Liver (tissue), 9 donors: ENCODE data around the gene PNLIPRP3. TPM values are rescaled to one million over a fixed set of nuclear protein-coding genes. Genes with fewer than 3 reads are reported as not detected.

Source experiments
- DNase-seq: peaks from one replicate; pipeline ENCODE4 v3.0.0-alpha.2; 2017; ENCODE audit warnings: low spot score
- H3K27ac ChIP-seq, 2 donors: one replicate each; pipeline ENCODE4 v1.7.0; 2013; ENCODE audit warnings: inconsistent platforms in 2 of 2, low read length in 2 of 2, control low read depth in 1 of 2, low read depth in 1 of 2, mild to moderate bottlenecking in 1 of 2
- H3K27me3 ChIP-seq, 4 donors: one replicate each; pipeline versions ENCODE4 v1.6.1 to v1.7.0; 2013; ENCODE audit warnings: low read length in 3 of 4, inconsistent platforms in 1 of 4, mild to moderate bottlenecking in 1 of 4, moderate library complexity in 1 of 4; ENCODE audit not compliant: control insufficient read depth in 4 of 4, insufficient read depth in 4 of 4
- H3K36me3 ChIP-seq, 4 donors: one replicate each; pipeline versions ENCODE4 v1.6.1 to v1.7.0; 2013; ENCODE audit warnings: low read length in 3 of 4, mild to moderate bottlenecking in 3 of 4, low read depth in 1 of 4, moderate library complexity in 1 of 4; ENCODE audit not compliant: control insufficient read depth in 4 of 4, insufficient read depth in 3 of 4
- H3K4me1 ChIP-seq, 4 donors: one replicate each; pipeline versions ENCODE4 v1.6.1 to v1.7.0; 2013; ENCODE audit warnings: low read length in 3 of 4, mild to moderate bottlenecking in 3 of 4, moderate library complexity in 1 of 4; ENCODE audit not compliant: control insufficient read depth in 4 of 4, insufficient read depth in 4 of 4
- H3K4me3 ChIP-seq, 3 donors: one replicate each; pipeline versions ENCODE4 v1.6.1 to v1.7.0; 2013; ENCODE audit warnings: low read length in 3 of 3, control low read depth in 1 of 3, low read depth in 1 of 3, mild to moderate bottlenecking in 1 of 3
- H3K9ac ChIP-seq, 2 donors: one replicate each; pipeline ENCODE4 v1.7.0; 2013; ENCODE audit warnings: low read length in 2 of 2, mild to moderate bottlenecking in 2 of 2, moderate library complexity in 2 of 2, control low read depth in 1 of 2, low read depth in 1 of 2
- H3K9me3 ChIP-seq, 4 donors: one replicate each; pipeline versions ENCODE4 v1.6.1 to v1.7.0; 2013; ENCODE audit warnings: low read length in 3 of 4; ENCODE audit not compliant: control insufficient read depth in 4 of 4
- EGR1 ChIP-seq, 2 donors: IDR thresholded peaks; 2 replicates each; pipeline ENCODE4 v1.6.1; 2016 to 2018; ENCODE audit warnings: antibody characterized with exemption in 2 of 2, low read depth in 2 of 2
- FOXA1 ChIP-seq: IDR thresholded peaks from 2 replicates; pipeline ENCODE4 v1.6.1; 2016; ENCODE audit warnings: antibody characterized with exemption
- FOXA2 ChIP-seq: IDR thresholded peaks from 2 replicates; pipeline ENCODE4 v1.6.1; 2016; ENCODE audit warnings: antibody characterized with exemption
- HNF4A ChIP-seq, 2 donors: conservative IDR thresholded peaks; 2 replicates each; pipeline ENCODE4 v1.6.1; 2016; ENCODE audit warnings: antibody characterized with exemption in 2 of 2, mild to moderate bottlenecking in 2 of 2
- JUND ChIP-seq, 2 donors: IDR thresholded peaks; 2 replicates each; pipeline ENCODE4 v1.6.1; 2016; ENCODE audit warnings: antibody characterized with exemption in 2 of 2
- NR2F2 ChIP-seq: IDR thresholded peaks from 2 replicates; pipeline ENCODE4 v1.6.1; 2016; ENCODE audit warnings: antibody characterized with exemption
- RAD21 ChIP-seq, 2 donors: IDR thresholded peaks; 2 replicates each; pipeline ENCODE4 v1.6.1; 2016; ENCODE audit warnings: antibody characterized with exemption in 2 of 2, mild to moderate bottlenecking in 2 of 2
- RXRA ChIP-seq, 2 donors: IDR thresholded peaks; 2 replicates each; pipeline ENCODE4 v1.6.1; 2017 to 2018; ENCODE audit warnings: antibody characterized with exemption in 2 of 2, mild to moderate bottlenecking in 1 of 2
- SP1 ChIP-seq: IDR thresholded peaks from 2 replicates; pipeline ENCODE4 v1.6.1; 2018; ENCODE audit warnings: antibody characterized with exemption, mild to moderate bottlenecking
- TAF1 ChIP-seq: conservative IDR thresholded peaks from 2 replicates; pipeline ENCODE4 v1.6.1; 2016; ENCODE audit warnings: antibody characterized with exemption, mild to moderate bottlenecking
- YY1 ChIP-seq: IDR thresholded peaks from 2 replicates; pipeline ENCODE4 v1.6.1; 2016; ENCODE audit warnings: antibody characterized with exemption, mild to moderate bottlenecking
- whole genome bisulfite sequencing: extraction: QIAGEN DNeasy Blood & Tissue Kit; methylation state at CpG from one replicate; pipeline ENCODE4 v1.1.7; 2013; 5-methylcytosine and 5-hydroxymethylcytosine counted together
- polyA plus RNA-seq, 2 donors: library from polyadenylated mRNA; stranded (reverse) in 1 of 2; unstranded in 1 of 2; fragments of 200-250 nt in 1 of 2; fragments of >200 nt in 1 of 2; fragmentation: Nextera tagmentation in 1 of 2; extraction: Ambion mirVana in 1 of 2; gene quantifications; one replicate each; pipeline versions ENCODE4 v1.2.1 to v1.2.3, GENCODE V29; 2013 to 2015
- total RNA-seq, 2 donors: library from RNA; depleted of rRNA; stranded (reverse); fragments of >200 nt; gene quantifications; one replicate each; pipeline ENCODE4 v1.2.3, GENCODE V29; 2014
- TF ChIP-seq, protein P1 (sequence below): IDR thresholded peaks from 2 replicates; pipeline ENCODE4 v1.6.1; 2016; ENCODE audit warnings: antibody characterized with exemption, mild to moderate bottlenecking
- TF ChIP-seq, protein P2 (sequence below): fragments of 150-350 bp; IDR thresholded peaks from 2 replicates; pipeline ENCODE4 v1.5.1; 2017; ENCODE audit warnings: improper control_type of control experiment, low read depth, low read length; ENCODE audit not compliant: missing input control
- TF ChIP-seq, protein P3 (sequence below): IDR thresholded peaks from 2 replicates; pipeline ENCODE4 v1.6.1; 2016; ENCODE audit warnings: antibody characterized with exemption
- TF ChIP-seq, protein P4 (sequence below): IDR thresholded peaks from 2 replicates; pipeline ENCODE4 v1.6.1; 2016; ENCODE audit warnings: antibody characterized with exemption
- TF ChIP-seq, protein P5 (sequence below): IDR thresholded peaks from 2 replicates; pipeline ENCODE4 v1.6.1; 2016; ENCODE audit warnings: antibody characterized with exemption
- donor health status: healthy.
- donor health status: healthy.
- donor health status: healthy.
- donor health status: healthy.
- donor health status: healthy.

PNLIPRP3 gene
- total and polyA plus RNA-seq, 4 donors, result not detected

DNA sequence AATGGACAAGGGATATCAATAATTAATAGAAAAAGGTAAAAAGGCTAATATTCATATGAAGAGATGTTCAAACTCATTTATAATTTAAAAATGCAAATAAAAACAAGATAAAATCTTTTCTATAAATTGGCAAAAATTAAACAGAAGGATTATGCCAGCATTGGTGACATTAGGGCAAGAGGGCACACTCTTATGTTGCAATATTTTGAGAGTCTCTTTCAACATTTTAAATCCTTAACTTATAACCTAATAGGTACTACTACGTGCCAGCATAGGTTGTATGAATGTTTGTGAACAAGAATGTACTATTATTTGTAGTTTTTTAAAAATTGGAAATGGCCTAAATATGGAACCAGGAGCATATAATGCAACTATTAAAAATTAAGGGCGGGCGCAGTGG lies 24.8 kb upstream of the PNLIPRP3 start:
- no peaks in the 10 kb centered on the region for H3K9me3 ChIP-seq
- TF ChIP-seq HNF4A (conservative IDR thresholded peaks at IDR 0.05), result peak; percentile 56 to 60
- peak in 1 of 2 donors; percentile 4 for TF ChIP-seq RXRA (IDR thresholded peaks at IDR 0.05)
- TF ChIP-seq, protein P1, sequence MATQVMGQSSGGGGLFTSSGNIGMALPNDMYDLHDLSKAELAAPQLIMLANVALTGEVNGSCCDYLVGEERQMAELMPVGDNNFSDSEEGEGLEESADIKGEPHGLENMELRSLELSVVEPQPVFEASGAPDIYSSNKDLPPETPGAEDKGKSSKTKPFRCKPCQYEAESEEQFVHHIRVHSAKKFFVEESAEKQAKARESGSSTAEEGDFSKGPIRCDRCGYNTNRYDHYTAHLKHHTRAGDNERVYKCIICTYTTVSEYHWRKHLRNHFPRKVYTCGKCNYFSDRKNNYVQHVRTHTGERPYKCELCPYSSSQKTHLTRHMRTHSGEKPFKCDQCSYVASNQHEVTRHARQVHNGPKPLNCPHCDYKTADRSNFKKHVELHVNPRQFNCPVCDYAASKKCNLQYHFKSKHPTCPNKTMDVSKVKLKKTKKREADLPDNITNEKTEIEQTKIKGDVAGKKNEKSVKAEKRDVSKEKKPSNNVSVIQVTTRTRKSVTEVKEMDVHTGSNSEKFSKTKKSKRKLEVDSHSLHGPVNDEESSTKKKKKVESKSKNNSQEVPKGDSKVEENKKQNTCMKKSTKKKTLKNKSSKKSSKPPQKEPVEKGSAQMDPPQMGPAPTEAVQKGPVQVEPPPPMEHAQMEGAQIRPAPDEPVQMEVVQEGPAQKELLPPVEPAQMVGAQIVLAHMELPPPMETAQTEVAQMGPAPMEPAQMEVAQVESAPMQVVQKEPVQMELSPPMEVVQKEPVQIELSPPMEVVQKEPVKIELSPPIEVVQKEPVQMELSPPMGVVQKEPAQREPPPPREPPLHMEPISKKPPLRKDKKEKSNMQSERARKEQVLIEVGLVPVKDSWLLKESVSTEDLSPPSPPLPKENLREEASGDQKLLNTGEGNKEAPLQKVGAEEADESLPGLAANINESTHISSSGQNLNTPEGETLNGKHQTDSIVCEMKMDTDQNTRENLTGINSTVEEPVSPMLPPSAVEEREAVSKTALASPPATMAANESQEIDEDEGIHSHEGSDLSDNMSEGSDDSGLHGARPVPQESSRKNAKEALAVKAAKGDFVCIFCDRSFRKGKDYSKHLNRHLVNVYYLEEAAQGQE, result no peak
- no peak overlapping the region for H3K4me3 ChIP-seq
- DNase-seq, result no peak
- H3K9ac ChIP-seq, result no peak overlapping the region
- H3K27ac ChIP-seq, result no peak overlapping the region
- no peaks in the 10 kb centered on the region for H3K36me3 ChIP-seq
- peaks cover 0 to 6% (median 4%) of the 10 kb centered on the region in 4 donors for H3K4me1 ChIP-seq
- H3K27me3 ChIP-seq, result no peaks in the 10 kb centered on the region
- WGBS, result 77% methylated on average over 3 of the region's 3 CpGs

DNA sequence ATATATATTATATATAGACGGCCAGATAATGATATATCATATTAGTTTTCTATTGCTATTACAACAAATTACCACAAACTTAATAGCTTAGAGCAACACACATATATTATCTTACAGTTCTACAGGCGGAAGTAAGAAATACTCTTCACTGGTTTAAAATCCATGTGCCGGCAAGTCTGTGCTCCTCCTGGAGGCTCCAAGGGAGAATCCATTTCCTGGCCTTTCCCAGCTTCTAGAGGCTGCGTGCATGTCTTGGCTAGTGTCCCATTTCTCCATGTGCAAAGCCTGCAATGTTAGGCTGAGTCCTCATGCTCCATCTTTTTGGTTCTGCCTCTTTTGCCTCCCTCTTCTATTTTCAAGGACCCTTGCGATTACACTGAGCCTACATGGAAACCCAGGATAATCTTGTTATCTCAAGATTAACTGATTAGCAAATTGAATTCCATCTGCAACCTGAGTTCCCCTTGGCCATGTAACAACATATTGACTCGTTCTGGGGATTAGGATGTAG lies 23.9 kb upstream of the PNLIPRP3 start:
- H3K4me1 ChIP-seq, result peaks cover 0 to 6% (median 4%) of the 10 kb centered on the region in 4 donors
- H3K36me3 ChIP-seq, result no peaks in the 10 kb centered on the region
- no peak overlapping the region for H3K9ac ChIP-seq
- no peak overlapping the region for H3K27ac ChIP-seq
- H3K4me3 ChIP-seq, result no peak overlapping the region
- 76% methylated on average over 6 of the region's 6 CpGs for WGBS
- no peaks in the 10 kb centered on the region for H3K9me3 ChIP-seq
- DNase-seq, result no peak
- H3K27me3 ChIP-seq, result no peaks in the 10 kb centered on the region
- TF ChIP-seq, protein P2, sequence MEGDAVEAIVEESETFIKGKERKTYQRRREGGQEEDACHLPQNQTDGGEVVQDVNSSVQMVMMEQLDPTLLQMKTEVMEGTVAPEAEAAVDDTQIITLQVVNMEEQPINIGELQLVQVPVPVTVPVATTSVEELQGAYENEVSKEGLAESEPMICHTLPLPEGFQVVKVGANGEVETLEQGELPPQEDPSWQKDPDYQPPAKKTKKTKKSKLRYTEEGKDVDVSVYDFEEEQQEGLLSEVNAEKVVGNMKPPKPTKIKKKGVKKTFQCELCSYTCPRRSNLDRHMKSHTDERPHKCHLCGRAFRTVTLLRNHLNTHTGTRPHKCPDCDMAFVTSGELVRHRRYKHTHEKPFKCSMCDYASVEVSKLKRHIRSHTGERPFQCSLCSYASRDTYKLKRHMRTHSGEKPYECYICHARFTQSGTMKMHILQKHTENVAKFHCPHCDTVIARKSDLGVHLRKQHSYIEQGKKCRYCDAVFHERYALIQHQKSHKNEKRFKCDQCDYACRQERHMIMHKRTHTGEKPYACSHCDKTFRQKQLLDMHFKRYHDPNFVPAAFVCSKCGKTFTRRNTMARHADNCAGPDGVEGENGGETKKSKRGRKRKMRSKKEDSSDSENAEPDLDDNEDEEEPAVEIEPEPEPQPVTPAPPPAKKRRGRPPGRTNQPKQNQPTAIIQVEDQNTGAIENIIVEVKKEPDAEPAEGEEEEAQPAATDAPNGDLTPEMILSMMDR, result no peak
- no peak for TF ChIP-seq YY1
- TF ChIP-seq, protein P3, sequence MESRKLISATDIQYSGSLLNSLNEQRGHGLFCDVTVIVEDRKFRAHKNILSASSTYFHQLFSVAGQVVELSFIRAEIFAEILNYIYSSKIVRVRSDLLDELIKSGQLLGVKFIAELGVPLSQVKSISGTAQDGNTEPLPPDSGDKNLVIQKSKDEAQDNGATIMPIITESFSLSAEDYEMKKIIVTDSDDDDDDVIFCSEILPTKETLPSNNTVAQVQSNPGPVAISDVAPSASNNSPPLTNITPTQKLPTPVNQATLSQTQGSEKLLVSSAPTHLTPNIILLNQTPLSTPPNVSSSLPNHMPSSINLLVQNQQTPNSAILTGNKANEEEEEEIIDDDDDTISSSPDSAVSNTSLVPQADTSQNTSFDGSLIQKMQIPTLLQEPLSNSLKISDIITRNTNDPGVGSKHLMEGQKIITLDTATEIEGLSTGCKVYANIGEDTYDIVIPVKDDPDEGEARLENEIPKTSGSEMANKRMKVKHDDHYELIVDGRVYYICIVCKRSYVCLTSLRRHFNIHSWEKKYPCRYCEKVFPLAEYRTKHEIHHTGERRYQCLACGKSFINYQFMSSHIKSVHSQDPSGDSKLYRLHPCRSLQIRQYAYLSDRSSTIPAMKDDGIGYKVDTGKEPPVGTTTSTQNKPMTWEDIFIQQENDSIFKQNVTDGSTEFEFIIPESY, result no peak

DNA sequence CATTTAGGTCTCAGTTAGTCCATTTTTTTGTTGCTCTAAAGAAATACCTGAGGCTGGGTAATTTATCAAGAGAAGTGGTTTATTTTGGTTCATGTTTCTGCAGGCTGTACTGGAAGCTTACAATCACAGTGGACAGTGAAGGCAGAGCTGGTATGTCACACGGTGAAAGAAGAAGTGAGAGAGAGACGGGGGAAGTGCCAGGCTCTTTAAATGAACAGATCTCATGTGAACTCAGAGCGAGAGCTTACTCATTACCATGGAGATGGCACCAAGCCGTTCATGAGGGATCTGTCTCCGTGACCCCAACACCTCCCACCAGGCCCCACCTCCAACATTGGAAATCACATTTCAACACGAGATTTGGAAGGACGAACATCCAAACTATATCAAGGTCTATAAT lies 18.9 kb upstream of the PNLIPRP3 start:
- Histone ChIP-seq H3K9me3 (no peaks in the 10 kb centered on the region), H3K4me3 (no peak overlapping the region), H3K27ac (no peak overlapping the region), H3K4me1 (no peaks in the 10 kb centered on the region), H3K27me3 (no peaks in the 10 kb centered on the region), H3K9ac (no peak overlapping the region), H3K36me3 (no peaks in the 10 kb centered on the region)
- WGBS, result 63% methylated on average over 7 of the region's 7 CpGs
- DNase-seq, result no peak
- TF ChIP-seq, protein P2, result no peak
- TF ChIP-seq FOXA2 (no peak), JUND (IDR thresholded peaks at IDR 0.05) (no peak), RXRA (IDR thresholded peaks at IDR 0.05) (no peak), SP1 (no peak), RAD21 (IDR thresholded peaks at IDR 0.05) (no peak), EGR1 (IDR thresholded peaks at IDR 0.05; ENCODE audit: low read depth in 2 of 2) (no peak), FOXA1 (no peak), TAF1 (no peak), NR2F2 (no peak), HNF4A (conservative IDR thresholded peaks at IDR 0.05) (no peak)
- TF ChIP-seq, protein P4, sequence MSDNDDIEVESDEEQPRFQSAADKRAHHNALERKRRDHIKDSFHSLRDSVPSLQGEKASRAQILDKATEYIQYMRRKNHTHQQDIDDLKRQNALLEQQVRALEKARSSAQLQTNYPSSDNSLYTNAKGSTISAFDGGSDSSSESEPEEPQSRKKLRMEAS, result no peak
- TF ChIP-seq, protein P3, result no peak
- TF ChIP-seq, protein P5, sequence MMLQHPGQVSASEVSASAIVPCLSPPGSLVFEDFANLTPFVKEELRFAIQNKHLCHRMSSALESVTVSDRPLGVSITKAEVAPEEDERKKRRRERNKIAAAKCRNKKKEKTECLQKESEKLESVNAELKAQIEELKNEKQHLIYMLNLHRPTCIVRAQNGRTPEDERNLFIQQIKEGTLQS, result no peak
